Activated naive CD4-positive, alpha-beta T cell treated with anti-CD3 and anti-CD28 coated beads, Interleukin-2, amount 50 U/mL, for 72 hours (primary cell): ENCODE results near the gene PSMG3. TPM values are rescaled to one million over a fixed set of nuclear protein-coding genes. Genes with fewer than 3 reads are reported as not detected.
A peak's percentile ranks its signal among the peaks of the same experiment; 100 is the strongest.

Experiments used
- ATAC-seq, 2 donors: fragments of 150-1000 bp; cut with Tn5 transposase; 2 replicates each; pipeline ENCODE4 v1.10.0; 2021; ENCODE audit warnings: mild to moderate bottlenecking in 2 of 2, moderate library complexity in 2 of 2
- DNase-seq, 2 donors: peaks; one replicate each; pipeline ENCODE4 v3.0.0; 2021 to 2022; ENCODE audit warnings: low spot score in 2 of 2
- H3K27ac Mint-ChIP-seq, 2 donors: one replicate each; pipeline ENCODE4 v1.8.0; 2022; ENCODE audit warnings: mild to moderate bottlenecking in 2 of 2, mixed read lengths in 2 of 2
- H3K36me3 Mint-ChIP-seq, 2 donors: one replicate each; pipeline ENCODE4 v1.8.0; 2022; ENCODE audit warnings: mixed read lengths in 2 of 2
- H3K9me3 Mint-ChIP-seq, 2 donors: one replicate each; pipeline ENCODE4 v1.8.0; 2022; ENCODE audit warnings: mixed read lengths in 2 of 2
- total RNA-seq, 2 donors: library from RNA; stranded (reverse); gene quantifications; one replicate each; pipeline ENCODE4 v1.2.3, GENCODE V29; 2022

The PSMG3 gene
- total RNA-seq, 2 donors from 2014 or later, result 26.8 to 36.4 TPM

DNA sequence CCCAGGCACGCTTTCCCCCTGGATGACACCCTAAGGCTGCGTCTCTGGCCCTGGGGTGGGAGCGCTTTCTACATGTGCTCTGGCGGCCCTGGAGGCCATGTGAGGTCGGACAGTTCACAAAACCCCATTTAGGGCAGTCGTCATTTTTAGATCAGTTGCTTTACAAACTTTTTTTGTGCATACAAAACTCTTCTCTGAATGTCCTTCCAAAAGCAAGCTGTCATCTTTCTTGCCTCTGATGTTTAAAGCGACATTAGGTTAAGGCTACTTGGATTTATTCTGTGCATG lies 33.4 kb downstream of the PSMG3 start:
- Mint-ChIP-seq H3K27ac (no peak overlapping the region), H3K9me3 (no peaks in the 10 kb centered on the region), H3K36me3 (peaks cover 5 to 7% of the 10 kb centered on the region in 2 donors)
- DNase-seq (no peak), ATAC-seq (no peak)

DNA sequence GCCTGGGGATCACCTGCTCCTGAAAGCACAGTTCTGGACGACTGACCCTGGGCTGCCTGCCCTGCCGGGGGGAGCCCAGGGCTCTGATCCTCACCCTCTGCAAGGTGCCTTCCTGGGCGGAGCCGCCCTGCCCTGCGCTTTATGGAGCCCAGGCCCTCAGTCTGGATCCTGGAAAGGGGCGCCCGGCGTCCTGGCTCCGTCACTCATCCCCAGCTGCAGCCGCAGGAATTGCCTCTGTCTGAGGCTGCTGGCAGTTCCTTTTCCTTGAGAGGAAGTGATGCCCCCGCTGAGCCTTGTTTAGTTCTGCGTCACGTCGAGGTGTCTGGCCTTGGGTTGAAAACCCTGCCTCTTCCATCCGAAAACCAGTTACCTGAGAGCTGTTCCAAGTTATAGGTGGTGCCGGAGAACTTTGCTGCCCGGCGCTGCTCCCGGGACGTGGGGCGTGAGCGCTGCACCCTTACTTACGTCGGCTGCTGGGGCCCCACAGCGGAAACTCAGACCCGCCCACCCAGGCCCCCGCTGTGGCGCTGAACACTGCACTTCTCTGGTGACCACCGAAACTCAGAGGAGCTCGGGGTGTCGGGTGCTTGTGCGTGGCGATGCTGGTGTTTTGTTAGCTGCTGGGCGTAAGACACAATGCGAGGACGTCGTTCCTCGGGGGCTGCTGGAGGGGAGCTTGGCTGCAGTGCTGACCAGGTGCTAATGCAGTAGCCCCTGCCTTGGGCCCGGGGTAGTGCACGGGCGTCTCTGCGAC lies 34.0 kb downstream of the PSMG3 start:
- peaks cover 6 to 9% of the 10 kb centered on the region in 2 donors for H3K36me3 Mint-ChIP-seq
- DNase-seq (no peak), ATAC-seq (no peak)
- no peaks in the 10 kb centered on the region for H3K9me3 Mint-ChIP-seq
- no peak overlapping the region for H3K27ac Mint-ChIP-seq

DNA sequence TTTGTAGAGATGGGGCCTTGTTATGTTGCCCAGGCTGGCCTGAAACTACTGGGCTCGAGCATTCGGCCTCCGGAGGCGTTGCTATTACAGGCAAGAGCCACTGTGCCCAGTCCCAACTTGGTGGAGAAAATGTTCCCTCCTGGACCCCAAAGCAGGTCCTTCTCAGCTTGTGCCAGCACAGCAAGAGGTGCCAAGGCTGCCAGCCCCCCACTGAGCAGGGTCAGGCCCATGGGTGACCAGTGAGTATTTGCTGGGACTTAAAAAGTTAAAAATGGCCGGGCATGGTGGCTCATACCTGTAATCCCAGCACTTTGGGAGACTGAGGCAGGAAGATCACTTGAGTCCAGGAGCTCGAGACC lies 34.8 kb downstream of the PSMG3 start:
- ATAC-seq (no peak), DNase-seq (no peak)
- peaks cover 6 to 9% of the 10 kb centered on the region in 2 donors for H3K36me3 Mint-ChIP-seq
- no peak overlapping the region for H3K27ac Mint-ChIP-seq
- H3K9me3 Mint-ChIP-seq, result no peaks in the 10 kb centered on the region

GRCh38 chr7:1534330-1535099 lies 35.3 kb downstream of the PSMG3 start:
- no peak for DNase-seq
- Mint-ChIP-seq H3K9me3 (no peaks in the 10 kb centered on the region), H3K27ac (peak overlapping the region in 1 of 2 donors; percentile 86), H3K36me3 (peaks cover 6 to 9% of the 10 kb centered on the region in 2 donors)
- ATAC-seq, result no peak

DNA sequence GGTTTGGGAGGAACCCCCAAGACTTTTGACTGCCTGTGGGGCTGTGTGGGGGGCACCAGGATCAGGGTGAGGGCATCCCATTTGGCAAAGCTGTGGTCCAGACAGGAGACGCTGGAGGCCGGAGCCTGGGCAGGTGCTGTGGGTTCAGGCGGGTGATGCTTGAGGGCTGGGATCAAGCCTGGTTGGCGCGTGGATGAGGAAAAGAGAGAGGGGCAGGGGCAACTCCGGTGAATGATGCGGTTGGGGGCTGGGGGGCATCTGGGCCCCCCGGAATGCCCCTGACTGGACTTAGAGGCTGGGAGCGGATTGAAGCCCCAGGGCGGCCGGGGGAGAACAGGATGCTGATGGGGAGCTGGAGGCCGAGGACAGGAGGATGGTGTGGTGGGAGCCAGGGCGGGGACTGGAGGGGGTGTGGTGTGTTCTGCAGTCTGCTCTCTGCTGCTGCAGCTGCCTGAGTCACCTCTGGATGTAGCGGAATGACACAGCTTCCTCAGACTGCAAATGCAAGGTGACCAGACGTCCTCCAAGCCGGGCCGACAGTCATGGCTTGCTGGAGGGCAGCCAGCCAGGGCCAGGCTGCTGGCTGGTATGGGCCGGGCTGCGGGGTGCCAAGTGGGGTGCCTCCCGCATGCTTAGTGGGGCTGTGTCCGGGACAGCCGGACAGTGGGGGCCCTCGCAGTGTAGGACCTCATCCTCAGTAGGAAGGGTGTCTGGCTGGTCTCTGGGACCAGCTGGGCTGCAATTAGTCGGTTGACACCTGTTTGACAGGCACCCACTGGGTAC lies 36.1 kb downstream of the PSMG3 start:
- Mint-ChIP-seq H3K27ac (peak overlapping the region; percentile 86 to 92), H3K9me3 (no peaks in the 10 kb centered on the region), H3K36me3 (peaks cover 6 to 9% of the 10 kb centered on the region in 2 donors)
- DNase-seq (peak in 1 of 2 donors; percentile 39), ATAC-seq (peak; percentile 49 to 58)

- peak overlapping the region; percentile 86 to 92 for H3K27ac Mint-ChIP-seq
- no peak for DNase-seq
Measured at GRCh38 chr7:1533255-1533546, 36.6 kb downstream of the PSMG3 start.

GRCh38 chr7:1532456-1533254 lies 37.2 kb downstream of the PSMG3 start:
- H3K27ac Mint-ChIP-seq, result peak overlapping the region; percentile 86 to 92
- peaks cover 6 to 9% of the 10 kb centered on the region in 2 donors for H3K36me3 Mint-ChIP-seq
- ATAC-seq (peak; percentile 68 to 69), DNase-seq (peak; percentile 53 to 77)
- H3K9me3 Mint-ChIP-seq, result no peaks in the 10 kb centered on the region

More at GRCh38 chr7:1533255-1533546, 36.6 kb downstream of the PSMG3 start:
- ATAC-seq, result no peak
- Mint-ChIP-seq H3K36me3 (peaks cover 6 to 9% of the 10 kb centered on the region in 2 donors), H3K9me3 (no peaks in the 10 kb centered on the region)

GRCh38 chr7:1531979-1532455 lies 37.8 kb downstream of the PSMG3 start:
- ATAC-seq (no peak), DNase-seq (no peak)
- Mint-ChIP-seq H3K27ac (peak overlapping the region; percentile 86 to 92), H3K36me3 (peaks cover 6 to 9% of the 10 kb centered on the region in 2 donors), H3K9me3 (no peaks in the 10 kb centered on the region)

GRCh38 chr7:1531263-1531978 lies 38.4 kb downstream of the PSMG3 start:
- H3K9me3 Mint-ChIP-seq, result no peaks in the 10 kb centered on the region

GRCh38 chr7:1530946-1531262 lies 38.9 kb downstream of the PSMG3 start:
- Mint-ChIP-seq H3K36me3 (peaks cover 6 to 9% of the 10 kb centered on the region in 2 donors), H3K27ac (peak overlapping the region in 1 of 2 donors; percentile 86), H3K9me3 (no peaks in the 10 kb centered on the region)
- ATAC-seq (peak; percentile 3 to 8), DNase-seq (no peak)

More at GRCh38 chr7:1531263-1531978, 38.4 kb downstream of the PSMG3 start:
- peak; percentile 1 to 19 for ATAC-seq
- peak in 1 of 2 donors; percentile 43 for DNase-seq
- Mint-ChIP-seq H3K27ac (peak overlapping the region; percentile 86 to 92), H3K36me3 (peaks cover 6 to 9% of the 10 kb centered on the region in 2 donors)

DNA sequence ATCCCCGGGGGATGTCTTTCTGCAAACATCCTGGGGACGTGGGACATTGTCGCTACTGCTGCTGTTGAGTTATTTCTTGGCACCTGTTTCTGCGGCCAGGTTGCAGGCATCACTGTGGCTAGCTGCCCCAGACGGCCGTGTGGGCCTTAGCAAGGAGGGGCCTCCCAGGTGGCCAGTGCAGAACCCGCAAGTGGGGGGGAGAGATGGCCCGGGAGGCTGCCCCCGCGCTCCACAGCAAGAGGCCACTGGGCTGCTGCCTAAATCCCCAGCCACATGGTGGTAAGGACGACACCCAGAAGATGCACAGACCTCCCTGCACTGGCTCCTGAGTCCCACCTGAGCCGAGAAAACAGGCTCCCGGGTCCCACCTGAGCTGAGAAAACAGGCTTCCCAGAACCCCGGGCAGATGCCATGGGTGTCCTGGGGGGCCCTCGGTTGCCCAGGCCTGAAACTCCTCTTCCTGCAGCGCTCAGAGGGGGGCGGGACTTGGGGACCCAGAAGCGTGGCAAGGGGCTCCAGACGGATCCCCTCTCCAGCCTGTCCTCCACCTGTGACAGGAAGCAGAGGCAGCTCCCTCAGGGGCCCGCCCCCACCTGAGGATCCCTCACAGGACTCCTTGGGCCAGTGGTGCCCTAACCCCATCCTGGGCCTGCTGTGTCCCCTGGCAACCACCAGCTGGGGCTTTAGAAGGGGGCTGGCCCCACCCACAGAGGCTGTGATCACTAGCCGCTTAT lies 40.3 kb downstream of the PSMG3 start:
- Mint-ChIP-seq H3K36me3 (peaks cover 6 to 9% of the 10 kb centered on the region in 2 donors), H3K9me3 (no peaks in the 10 kb centered on the region), H3K27ac (no peak overlapping the region)
- no peak for ATAC-seq
- DNase-seq, result no peak

DNA sequence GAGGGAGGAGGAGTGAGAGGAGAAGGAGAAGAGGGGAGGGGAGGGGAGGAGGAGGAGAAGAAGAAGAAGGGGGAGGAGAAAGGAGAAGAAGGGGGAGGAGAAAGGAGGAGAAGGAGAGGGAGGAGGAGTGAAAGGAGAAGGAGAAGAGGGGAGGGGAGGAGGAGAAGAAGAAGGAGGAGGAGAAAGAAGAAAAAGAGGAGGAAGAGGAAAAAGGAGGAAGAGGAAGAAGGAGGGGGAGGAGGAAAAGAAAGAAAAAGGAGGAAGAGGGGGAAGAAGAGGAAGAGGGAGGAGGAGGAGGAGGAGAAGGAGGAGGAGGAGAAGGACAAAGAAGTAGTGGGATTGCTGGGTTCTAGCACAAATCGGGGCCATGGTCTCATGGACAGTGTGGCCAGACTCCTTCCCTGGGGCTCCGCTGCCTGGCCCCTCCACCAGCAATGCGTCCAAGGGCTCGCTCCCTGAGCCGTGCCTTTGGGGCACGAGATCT lies 43.5 kb downstream of the PSMG3 start:
- Mint-ChIP-seq H3K9me3 (no peaks in the 10 kb centered on the region), H3K27ac (no peak overlapping the region), H3K36me3 (peaks cover under 1 to 7% of the 10 kb centered on the region in 2 donors)
- DNase-seq (no peak), ATAC-seq (no peak)

- no peaks in the 10 kb centered on the region for H3K9me3 Mint-ChIP-seq
- peaks cover 0 to 7% of the 10 kb centered on the region in 2 donors for H3K36me3 Mint-ChIP-seq
- no peak overlapping the region for H3K27ac Mint-ChIP-seq
- DNase-seq, result no peak
- ATAC-seq, result no peak
Measured at GRCh38 chr7:1525409-1525808, 44.4 kb downstream of the PSMG3 start.

- ATAC-seq, result no peak
- no peak for DNase-seq
- H3K36me3 Mint-ChIP-seq, result peaks cover 6 to 13% of the 10 kb centered on the region in 2 donors
- no peak overlapping the region for H3K27ac Mint-ChIP-seq
- H3K9me3 Mint-ChIP-seq, result peaks cover 4 to 5% of the 10 kb centered on the region in 2 donors
Measured at GRCh38 chr7:1523844-1524243, 46.0 kb downstream of the PSMG3 start.

DNA sequence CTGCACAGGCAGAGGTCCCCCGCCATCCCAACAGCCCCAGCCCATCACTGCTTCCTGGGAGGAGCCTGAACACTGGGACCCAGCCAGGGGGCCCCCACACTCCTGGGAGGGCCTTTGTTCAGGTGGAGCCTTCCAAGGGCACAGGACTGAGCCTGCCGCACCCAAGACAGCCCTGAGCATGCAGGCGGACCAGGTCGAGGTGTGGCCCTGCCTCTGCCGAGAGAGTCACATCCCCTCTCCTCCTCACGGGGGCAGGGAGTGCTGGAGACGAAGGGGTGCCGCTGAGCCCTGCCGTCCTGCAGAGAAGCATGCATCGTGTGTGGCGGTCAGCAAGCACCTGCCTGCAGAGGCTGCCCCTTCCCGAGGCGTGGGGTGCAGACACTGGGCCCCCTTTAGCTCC lies 46.6 kb downstream of the PSMG3 start:
- no peak for DNase-seq
- ATAC-seq, result no peak
- Mint-ChIP-seq H3K9me3 (peaks cover 4 to 5% of the 10 kb centered on the region in 2 donors), H3K36me3 (peaks cover 6 to 13% of the 10 kb centered on the region in 2 donors), H3K27ac (no peak overlapping the region)
